Body of pancreas (tissue), 4 donors: ENCODE results near the gene ASTN2.

Source experiments
- CTCF ChIP-seq, 7 experiments: fragments of 450-650 bp in 4 of 7; fragments of 200-600 bp in 3 of 7; sonication (generic) in 3 of 7; IDR thresholded peaks; one replicate each; pipeline ENCODE4 v1.5.1; 2016 to 2019; ENCODE audit warnings: antibody characterized with exemption in 7 of 7
- POLR2A ChIP-seq, 3 donors: fragments of 450-650 bp; IDR thresholded peaks; one replicate each; pipeline ENCODE4 v1.6.1; 2016; ENCODE audit warnings: antibody characterized with exemption in 3 of 3, mild to moderate bottlenecking in 2 of 3

- TF ChIP-seq CTCF (IDR thresholded peaks at IDR 0.05) (no peak), POLR2A (IDR thresholded peaks at IDR 0.05) (no peak)
Observed at GRCh38 chr9:116476935-116477381, 937.9 kb downstream of the ASTN2 start.
